ENCODE measurements around the gene NES. TPM values are rescaled to one million over a fixed set of nuclear protein-coding genes. Genes with fewer than 3 reads are reported as not detected.

Gene NES
- polyA plus RNA-seq, 3 donors: 123 to 175 (median 150) TPM

DNA sequence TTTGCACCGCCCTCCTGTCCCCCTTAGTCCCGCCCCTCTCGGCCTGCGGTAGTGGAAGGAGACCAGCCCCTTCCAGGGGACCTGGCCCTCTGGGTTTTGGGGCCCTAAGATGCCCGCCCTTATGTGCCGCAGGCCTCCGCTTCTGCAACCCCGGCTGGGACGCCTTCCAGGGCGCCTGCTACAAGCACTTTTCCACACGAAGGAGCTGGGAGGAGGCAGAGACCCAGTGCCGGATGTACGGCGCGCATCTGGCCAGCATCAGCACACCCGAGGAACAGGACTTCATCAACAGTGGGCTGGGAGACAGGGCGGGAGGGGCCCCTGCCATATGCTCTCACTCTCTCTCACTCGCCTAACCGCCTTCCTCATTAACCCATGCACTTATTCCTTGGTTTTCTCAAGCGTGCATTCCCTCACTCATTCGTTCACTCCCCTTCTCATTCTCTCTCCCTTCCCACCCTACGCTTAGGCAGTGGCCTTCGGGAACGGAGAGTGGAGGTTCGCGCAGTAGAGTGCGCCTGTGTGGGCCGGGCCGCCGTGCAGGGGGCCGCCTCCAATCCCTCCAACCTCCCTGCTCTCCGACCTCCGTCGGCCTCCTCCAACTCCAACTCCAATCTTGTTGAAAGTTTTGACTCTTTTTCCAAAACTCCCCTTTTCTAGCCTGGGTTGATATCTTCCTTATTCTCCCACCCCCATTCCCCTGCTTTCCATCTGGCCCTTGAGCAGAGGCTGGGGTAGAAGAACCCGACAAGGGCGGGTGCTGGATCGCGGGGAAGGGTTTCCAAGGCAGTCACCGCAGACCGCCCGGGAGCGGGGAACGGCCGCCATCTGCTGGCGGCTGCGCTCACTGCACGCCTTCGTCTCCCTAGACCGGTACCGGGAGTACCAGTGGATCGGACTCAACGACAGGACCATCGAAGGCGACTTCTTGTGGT is 20.1 kb downstream of the NES start:
- no peak for DNase-seq (ENCODE audit: extremely low read depth in 1 of 11, low read depth in 9 of 11, low spot score in 4 of 11)

DNA sequence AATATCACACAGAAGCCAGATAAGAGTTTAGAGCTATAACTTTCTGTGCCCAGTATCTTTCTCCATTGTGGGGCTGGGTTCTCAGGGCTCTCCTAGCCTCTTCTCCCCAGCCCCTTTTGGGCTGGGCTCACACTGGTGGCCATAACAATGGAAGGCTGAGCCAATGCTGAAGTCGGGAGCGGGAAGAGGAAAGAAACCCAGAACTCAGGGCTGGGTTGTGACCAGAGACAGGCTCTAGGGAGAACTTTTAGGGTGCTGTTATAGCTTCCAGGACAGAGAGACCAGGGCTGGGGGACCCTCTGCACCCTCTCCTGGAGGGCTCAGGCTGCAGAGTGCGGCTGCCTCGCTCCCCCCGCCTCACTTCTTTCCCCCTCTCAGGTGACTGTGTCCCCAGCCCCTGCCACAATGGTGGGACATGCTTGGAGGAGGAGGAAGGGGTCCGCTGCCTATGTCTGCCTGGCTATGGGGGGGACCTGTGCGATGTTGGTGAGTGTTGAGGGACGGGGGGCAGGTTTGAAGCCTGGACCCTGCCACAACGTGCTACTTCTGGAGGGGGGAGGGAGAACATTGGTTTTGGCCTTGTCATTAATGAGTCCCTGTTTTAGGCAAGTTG is 21.2 kb downstream of the NES start:
- DNase-seq (ENCODE audit: extremely low read depth in 1 of 11, low read depth in 9 of 11, low spot score in 4 of 11): no peak

DNA sequence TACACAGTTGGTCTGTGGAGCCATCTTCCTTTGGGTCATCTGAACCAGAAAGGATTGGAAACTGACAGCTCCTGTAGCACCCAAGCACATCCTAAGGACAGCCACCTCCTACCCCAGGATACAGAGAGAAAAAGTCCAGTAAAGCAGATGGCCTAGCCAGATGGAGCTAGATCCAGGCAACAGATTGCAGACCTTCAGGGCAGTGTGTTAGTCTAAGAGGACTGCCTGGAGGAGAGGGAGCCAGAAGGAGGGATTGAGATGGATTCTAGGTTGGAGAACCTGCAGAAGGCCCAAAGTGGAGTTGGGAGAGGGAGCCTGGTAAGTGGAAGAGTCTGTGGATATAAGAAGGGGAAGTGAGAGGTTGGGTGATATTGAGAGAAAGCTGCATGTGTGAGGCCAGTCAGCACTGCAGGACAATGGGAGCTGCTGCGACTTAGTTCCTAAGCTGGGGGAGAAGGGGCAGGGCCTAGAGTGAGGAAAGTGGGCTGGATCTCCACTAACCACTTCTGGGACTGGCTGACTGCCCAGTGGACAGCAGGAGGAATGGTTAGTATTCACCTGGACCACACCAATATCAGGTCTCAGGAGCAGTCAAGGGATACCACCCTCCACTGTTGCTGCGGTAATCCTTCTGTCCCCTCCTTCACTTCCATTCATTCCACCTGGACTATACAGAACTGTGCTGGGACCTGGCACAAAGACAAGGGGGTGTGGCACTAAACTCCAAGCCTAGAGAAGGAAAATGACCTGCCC is 21.9 kb downstream of the NES start:
- no peak for DNase-seq (ENCODE audit: extremely low read depth in 1 of 11, low read depth in 9 of 11, low spot score in 4 of 11)

DNA sequence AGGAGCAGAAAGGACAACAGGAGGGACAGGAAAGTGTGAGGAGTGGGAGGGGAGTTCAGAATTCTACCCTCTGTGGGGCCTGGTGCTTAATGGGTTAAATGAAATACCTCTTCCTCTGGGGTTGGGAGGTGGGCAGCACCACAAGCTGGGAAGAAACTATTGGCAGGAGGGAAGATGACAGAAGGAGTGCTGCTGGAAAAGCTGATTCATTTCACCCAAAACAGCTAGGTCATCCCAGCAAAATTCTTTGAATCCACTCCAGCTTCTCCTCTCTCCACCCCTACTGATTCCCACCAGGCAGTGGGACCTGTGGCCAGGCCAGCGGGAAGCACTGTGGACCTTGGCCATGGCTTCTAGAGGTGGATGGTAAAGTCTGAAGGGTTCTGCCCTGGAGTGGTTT is 22.5 kb downstream of the NES start:
- DNase-seq (ENCODE audit: extremely low read depth in 1 of 11, low read depth in 9 of 11, low spot score in 4 of 11): no peak

DNA sequence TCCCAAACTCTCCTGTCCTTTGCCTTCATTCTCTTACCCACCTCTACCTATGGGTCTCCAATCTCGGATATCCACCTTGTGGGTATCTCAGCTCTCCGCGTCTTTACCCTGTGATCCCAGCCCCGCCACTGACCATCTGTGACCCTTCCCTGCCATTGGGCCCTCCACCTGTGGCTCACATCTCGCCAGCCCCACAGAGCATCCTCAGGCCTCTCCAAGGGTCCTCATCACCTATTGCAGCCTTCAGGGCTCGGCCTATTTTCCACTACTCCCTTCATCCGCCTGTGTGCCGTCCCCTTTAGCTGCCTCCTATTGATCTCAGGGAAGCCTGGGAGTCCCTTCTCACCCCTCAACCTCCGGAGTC is 24.2 kb downstream of the NES start:
- no peak for DNase-seq (ENCODE audit: extremely low read depth in 1 of 11, low read depth in 9 of 11, low spot score in 4 of 11)

DNA sequence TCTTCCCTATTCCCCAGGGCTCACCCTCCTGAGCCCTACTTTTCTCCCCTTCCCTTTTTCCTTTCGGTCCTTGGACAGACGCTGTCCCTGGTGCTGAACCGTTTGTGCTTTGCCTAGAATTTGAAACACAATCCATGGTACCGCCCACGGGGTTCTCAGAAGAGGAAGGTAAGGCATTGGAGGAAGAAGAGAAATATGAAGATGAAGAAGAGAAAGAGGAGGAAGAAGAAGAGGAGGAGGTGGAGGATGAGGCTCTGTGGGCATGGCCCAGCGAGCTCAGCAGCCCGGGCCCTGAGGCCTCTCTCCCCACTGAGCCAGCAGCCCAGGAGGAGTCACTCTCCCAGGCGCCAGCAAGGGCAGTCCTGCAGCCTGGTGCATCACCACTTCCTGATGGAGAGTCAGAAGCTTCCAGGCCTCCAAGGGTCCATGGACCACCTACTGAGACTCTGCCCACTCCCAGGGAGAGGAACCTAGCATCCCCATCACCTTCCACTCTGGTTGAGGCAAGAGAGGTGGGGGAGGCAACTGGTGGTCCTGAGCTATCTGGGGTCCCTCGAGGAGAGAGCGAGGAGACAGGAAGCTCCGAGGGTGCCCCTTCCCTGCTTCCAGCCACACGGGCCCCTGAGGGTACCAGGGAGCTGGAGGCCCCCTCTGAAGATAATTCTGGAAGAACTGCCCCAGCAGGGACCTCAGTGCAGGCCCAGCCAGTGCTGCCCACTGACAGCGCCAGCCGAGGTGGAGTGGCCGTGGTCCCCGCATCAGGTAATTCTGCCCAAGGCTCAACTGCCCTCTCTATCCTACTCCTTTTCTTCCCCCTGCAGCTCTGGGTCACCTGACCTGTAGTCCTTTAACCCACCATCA is 24.8 kb downstream of the NES start:
- DNase-seq (ENCODE audit: extremely low read depth in 1 of 11, low read depth in 9 of 11, low spot score in 4 of 11): peak in 2 of 11 donors; percentile 76 to 81

DNA sequence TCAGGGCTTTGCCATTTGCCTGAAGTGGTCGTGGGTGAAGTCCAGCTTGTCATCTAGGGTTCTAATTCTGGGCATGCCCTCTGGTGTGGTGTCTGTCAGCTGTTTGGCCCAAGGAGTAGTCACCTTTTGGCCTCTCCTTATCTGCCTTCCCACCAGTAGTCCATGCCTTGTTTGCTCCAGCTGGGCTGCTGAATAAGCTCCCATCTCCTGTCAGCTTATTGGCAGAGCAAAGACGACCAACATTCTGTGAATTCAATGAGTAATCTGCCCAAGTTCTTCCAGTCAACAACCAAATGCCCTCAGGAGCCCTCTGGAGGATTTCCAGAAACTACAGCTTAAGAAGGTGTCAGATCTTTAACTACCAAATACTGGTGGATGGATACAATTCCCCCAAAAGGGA is 28.3 kb downstream of the NES start:
- no peak for DNase-seq (ENCODE audit: extremely low read depth in 1 of 11, low read depth in 9 of 11, low spot score in 4 of 11)

DNA sequence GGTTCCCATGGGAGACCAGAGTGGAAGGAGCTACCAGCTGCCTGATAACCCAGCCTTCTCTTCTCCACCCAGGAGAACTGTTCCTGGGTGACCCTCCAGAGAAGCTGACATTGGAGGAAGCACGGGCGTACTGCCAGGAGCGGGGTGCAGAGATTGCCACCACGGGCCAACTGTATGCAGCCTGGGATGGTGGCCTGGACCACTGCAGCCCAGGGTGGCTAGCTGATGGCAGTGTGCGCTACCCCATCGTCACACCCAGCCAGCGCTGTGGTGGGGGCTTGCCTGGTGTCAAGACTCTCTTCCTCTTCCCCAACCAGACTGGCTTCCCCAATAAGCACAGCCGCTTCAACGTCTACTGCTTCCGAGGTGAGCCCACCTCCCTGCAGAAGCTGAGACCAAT is 28.7 kb downstream of the NES start:
- DNase-seq (ENCODE audit: extremely low read depth in 1 of 11, low read depth in 9 of 11, low spot score in 4 of 11): no peak

DNA sequence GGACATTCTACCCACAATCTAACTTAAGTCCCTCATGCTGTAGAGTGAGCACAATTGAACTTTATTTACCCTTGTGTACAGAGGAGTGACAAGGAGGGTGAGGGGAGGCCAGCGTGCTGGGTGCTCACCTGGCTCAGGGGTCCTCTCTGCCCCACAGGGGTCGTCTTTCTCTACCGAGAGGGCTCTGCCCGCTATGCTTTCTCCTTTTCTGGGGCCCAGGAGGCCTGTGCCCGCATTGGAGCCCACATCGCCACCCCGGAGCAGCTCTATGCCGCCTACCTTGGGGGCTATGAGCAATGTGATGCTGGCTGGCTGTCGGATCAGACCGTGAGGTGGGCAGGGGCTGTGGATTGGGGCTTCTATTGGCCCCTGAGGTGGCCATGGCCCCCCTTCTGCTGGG is 29.9 kb downstream of the NES start:
- no peak for DNase-seq (ENCODE audit: extremely low read depth in 1 of 11, low read depth in 9 of 11, low spot score in 4 of 11)

DNA sequence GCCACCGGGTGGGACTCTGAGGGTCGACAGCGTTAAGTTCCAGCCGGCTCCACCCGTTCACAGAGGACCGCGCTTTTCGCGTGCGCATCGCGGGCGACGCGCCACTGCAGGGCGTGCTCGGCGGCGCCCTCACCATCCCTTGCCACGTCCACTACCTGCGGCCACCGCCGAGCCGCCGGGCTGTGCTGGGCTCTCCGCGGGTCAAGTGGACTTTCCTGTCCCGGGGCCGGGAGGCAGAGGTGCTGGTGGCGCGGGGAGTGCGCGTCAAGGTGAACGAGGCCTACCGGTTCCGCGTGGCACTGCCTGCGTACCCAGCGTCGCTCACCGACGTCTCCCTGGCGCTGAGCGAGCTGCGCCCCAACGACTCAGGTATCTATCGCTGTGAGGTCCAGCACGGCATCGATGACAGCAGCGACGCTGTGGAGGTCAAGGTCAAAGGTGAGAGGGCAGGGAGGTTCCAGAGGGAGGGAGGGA is 30.4 kb downstream of the NES start:
- DNase-seq (ENCODE audit: extremely low read depth in 1 of 11, low read depth in 9 of 11, low spot score in 4 of 11): no peak

DNA sequence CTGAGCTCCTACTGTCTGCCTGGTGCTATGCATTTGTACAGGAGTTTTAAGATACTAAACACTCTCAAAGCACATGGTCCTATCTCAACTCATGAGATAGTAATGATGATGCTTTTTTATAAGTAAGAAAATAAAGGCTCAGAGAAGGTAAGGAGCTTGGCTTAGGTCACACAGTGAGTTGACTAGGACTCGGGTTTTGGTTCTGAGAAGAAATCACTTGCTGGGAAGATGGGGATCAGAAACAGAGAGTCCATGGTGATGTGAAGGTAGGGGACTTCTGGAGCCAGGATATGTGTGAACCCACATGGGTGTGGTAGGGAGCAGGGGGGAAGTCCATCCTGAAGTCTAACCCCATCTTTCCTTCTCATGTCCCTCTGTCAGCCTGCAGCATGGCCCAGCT is 31.5 kb downstream of the NES start:
- DNase-seq (ENCODE audit: extremely low read depth in 1 of 11, low read depth in 9 of 11, low spot score in 4 of 11): no peak

DNA sequence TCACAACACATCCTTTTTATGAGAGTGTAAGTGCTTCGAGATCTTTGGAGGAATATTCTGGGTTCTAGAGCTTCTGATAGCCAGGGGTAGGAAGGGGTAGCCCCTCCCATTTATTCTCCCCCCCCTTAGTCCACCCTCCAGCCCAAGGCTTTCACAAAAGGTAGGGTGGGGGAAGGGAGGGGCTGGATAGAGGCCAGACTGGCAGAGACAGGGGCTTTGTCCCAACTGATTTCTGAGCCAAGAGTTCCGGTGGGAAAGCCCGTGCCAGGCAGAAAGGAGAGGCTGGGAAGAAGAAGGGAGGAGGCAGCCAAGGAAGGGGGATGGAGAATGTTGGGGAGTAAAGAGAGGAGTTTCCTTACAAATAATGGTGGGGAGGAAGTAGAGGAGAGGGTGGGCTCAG is 32.2 kb downstream of the NES start:
- no peak for DNase-seq (ENCODE audit: extremely low read depth in 1 of 11, low read depth in 9 of 11, low spot score in 4 of 11)

DNA sequence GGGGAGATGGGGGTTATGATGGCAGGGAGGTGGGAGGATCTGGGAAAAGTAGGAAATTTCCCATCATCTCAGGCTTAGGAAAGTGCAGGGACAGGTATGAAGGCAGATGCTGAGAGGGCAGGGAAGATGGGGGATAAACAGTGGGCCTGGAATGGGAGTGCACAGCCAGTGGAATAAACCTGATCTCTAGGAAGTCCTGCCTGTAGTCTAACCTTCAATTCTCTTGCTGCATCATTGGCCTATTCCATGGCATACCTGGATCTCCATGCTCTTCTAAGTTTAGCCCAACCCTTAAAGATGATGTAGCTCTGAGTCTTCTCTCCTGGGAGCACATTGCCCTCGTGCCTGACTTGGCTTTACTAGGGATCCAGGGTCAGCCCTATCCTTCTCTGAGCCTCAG is 32.6 kb downstream of the NES start:
- no peak for DNase-seq (ENCODE audit: extremely low read depth in 1 of 11, low read depth in 9 of 11, low spot score in 4 of 11)

DNA sequence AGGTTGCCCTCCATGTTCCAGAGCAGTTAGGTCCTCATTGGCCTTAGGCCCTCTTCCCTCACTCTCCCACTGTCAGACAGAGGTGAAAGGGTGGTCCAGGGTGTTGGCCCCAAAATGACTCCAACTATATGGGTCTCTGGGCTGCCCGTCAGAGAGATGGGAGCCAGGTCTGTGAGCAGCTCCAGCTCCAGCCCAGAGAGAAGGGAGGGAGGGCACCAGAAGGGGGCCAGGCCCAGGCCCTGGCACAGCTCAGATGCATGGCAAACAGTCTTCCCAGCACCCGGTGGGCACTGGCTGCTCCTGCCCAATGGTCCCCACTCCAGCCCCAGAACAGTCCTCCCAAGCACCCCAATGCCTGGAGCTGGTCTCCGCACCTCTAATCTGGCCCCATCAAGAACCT is 33.1 kb downstream of the NES start:
- DNase-seq (ENCODE audit: extremely low read depth in 1 of 11, low read depth in 9 of 11, low spot score in 4 of 11): no peak

DNA sequence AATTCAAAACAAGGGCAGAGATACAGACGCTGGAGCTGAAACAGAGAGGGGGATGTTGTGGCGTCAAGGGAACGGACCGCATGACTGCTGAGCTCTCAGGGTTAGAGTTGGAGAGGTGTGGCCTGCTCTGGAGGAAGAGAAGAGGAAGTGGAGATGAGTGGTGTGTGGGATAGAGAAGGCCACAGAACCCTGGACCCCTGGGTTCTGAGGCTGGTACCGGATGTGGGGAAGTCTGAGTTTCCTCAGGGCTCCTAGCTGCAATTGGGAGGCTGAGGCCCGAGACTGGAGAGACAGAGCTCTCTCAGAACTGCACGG is 33.5 kb downstream of the NES start:
- no peak for DNase-seq (ENCODE audit: extremely low read depth in 1 of 11, low read depth in 9 of 11, low spot score in 4 of 11)

DNA sequence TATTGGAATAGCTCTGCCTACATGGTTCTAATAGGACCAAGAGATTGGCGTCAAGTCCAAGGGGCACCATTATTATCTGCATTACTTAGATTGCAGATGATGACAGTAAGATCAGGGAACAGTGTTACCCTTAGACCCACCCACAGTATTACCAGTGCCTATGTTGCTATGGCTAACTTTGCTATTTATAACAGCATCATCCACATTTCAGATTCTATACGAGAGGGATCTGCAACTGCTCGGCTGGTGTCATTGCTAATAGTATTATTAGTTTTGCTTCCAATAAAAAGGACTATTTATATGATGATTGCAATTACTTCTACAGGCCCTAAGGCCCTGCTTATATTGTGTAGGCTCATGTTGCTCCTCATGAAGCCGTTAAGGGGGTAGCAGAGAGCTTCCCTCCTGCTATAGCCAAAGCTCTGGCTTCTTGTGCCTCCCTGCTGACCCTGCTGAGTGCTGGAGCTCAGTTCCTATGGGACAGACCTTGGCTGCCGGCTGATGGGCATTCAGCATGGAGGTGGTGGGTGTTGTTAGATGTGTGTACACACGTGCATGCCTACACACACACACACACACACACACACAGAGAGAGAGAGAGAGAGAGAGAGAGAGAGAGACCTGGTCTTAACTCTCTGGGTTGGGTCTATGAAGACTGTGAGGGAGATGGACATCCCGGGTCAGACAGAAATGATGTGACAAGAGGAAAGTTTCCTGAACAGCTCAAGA is 34.0 kb downstream of the NES start:
- DNase-seq (ENCODE audit: extremely low read depth in 1 of 11, low read depth in 9 of 11, low spot score in 4 of 11): no peak

DNA sequence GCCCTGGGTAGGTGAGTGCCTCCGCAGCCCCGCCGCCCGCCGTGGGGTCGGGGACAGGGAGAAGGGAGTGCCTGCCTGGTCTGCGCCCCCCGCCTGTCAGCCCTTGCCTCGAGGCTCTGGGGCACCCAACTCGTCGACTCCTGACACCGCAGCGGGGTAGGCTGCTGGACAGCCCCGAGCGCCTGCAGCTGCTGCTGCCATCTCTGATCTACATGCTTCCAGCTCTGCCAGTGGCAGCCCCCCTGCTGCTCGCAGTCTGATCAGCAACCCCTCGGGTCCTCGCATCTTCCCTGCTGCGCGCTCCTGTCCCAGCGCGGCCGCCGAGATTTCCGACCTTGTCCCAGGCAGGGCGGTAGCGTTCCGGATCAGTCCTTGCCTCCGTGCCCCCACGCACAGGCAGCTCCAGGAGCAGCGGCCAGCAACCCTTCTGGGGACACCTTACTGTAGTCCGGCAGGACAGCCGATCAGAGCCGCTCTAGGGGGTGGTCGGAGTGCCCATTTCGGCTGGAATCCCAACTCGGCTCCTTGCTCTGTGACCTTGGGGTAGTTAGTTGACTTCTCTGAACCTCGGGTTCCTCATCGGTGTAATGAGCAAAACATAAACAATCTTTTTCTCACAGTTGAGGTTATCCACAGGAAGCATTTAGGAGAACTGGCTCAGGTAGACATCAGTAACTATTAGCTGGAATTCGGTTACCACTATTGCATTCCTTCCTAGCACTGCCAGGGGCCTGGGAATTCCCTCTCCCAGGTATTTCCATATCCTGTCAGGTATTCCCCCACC is 34.8 kb downstream of the NES start:
- DNase-seq (ENCODE audit: extremely low read depth in 1 of 11, low read depth in 9 of 11, low spot score in 4 of 11): no peak

DNA sequence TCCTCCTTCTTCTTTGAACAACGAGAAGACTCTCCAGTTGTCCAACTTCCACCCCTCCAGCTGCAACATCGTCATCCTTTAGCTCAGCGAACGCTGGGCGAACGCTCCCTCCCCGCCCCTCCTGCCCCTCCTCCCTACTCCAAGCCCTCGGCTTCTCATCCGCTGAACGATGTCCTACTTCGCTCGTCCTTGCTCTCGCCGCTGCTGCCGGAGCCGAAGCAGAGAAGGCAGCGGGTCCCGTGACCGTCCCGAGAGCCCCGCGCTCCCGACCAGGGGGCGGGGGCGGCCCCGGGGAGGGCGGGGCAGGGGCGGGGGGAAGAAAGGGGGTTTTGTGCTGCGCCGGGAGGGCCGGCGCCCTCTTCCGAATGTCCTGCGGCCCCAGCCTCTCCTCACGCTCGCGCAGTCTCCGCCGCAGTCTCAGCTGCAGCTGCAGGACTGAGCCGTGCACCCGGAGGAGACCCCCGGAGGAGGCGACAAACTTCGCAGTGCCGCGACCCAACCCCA is 35.4 kb downstream of the NES start, which contains the start of gene BCAN:
Gene BCAN, plus strand, starts transcription at position 357 of the 504 bp plus-strand sequence. CDS start 3,938 bp downstream, outside the sequence.
- DNase-seq (ENCODE audit: extremely low read depth in 1 of 11, low read depth in 9 of 11, low spot score in 4 of 11): no peak
